ENCODE data around the gene MPHOSPH8.
"Not testable (repeated sequence)": the region's sequence is repeated elsewhere in the genome, so short reads cannot be mapped to it uniquely, and the experiment has no call there.

MPHOSPH8 gene

GRCh38 chr13:19685437-19685836, 52.0 kb downstream of the MPHOSPH8 start:
- DNase-seq (ENCODE audit: low spot score): no peak

GRCh38 chr13:19691447-19691846, 58.0 kb downstream of the MPHOSPH8 start:
- DNase-seq (ENCODE audit: low spot score): not testable (repeated sequence)

- no peak for DNase-seq (ENCODE audit: low spot score)
These were observed 62.0 kb downstream of the MPHOSPH8 start for GRCh38 chr13:19695428-19695827.

GRCh38 chr13:19695829-19696228, 62.4 kb downstream of the MPHOSPH8 start:
- no peak for DNase-seq (ENCODE audit: low spot score)

GRCh38 chr13:19700963-19701362, 67.5 kb downstream of the MPHOSPH8 start:
- not testable (repeated sequence) for DNase-seq (ENCODE audit: low spot score)

- not testable (repeated sequence) for DNase-seq (ENCODE audit: low spot score)
These were observed 68.2 kb downstream of the MPHOSPH8 start for GRCh38 chr13:19701619-19702018.

- not testable (repeated sequence) for DNase-seq (ENCODE audit: low spot score)
These were observed 70.8 kb downstream of the MPHOSPH8 start for GRCh38 chr13:19704256-19704655.

- DNase-seq (ENCODE audit: low spot score): not testable (repeated sequence)
These were observed 75.6 kb downstream of the MPHOSPH8 start for GRCh38 chr13:19709039-19709438.

DNA sequence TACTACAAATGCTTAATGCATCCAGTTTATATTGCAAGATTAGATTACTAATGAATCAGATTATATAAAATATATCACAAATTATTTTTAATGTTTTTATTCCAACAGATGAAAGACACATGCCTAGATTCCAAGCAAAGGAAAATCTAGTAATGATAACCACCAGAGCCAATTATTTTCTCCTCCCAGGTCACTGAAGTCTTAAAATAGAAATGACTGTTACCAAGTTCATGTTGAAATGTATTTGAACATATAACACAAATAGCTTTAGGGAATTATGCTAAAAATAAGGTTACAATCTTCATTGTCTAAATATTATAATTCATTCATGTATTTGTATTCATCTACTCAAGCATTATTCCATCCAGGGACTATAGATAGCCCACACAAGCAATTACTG, 76.3 kb downstream of the MPHOSPH8 start:
- DNase-seq (ENCODE audit: low spot score): not testable (repeated sequence)

- DNase-seq (ENCODE audit: low spot score): no peak
These were observed 79.9 kb downstream of the MPHOSPH8 start for GRCh38 chr13:19713186-19713965.

DNA sequence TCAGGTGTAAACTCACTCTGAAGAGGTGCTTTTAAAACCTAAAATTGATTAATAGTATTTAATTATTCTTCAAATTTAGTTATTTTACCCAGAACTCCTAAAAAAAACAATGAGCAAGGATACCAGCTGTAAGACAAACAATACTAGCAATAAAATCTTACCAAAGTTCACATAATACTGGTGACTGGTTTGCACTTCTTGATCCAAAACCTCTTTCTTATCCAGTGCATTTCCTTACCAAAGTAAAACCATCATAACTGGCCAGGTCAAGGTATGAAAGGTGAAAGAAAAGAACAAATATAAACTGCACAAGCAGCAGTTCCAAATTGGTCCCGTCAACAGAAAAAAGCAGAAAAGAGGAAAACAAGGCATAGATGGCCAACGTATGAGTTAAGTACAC, 86.6 kb downstream of the MPHOSPH8 start:
- no peak for DNase-seq (ENCODE audit: low spot score)

Measured in hematopoietic multipotent progenitor cell treated with erythropoietin and hydrocortisone succinate and interleukin-3 and kit ligand, for 17 days (in vitro differentiated cells).